Body of pancreas (tissue), 4 donors: ENCODE data around the gene NR5A1.

Experiments
- POLR2A ChIP-seq, 3 donors: fragments of 450-650 bp; IDR thresholded peaks; one replicate each; pipeline ENCODE4 v1.6.1; 2016; ENCODE audit warnings: antibody characterized with exemption in 3 of 3, mild to moderate bottlenecking in 2 of 3
- TF ChIP-seq, protein P1 (sequence below), 7 experiments: fragments of 450-650 bp in 4 of 7; fragments of 200-600 bp in 3 of 7; sonication (generic) in 3 of 7; IDR thresholded peaks; one replicate each; pipeline ENCODE4 v1.5.1; 2016 to 2019; ENCODE audit warnings: antibody characterized with exemption in 7 of 7

DNA sequence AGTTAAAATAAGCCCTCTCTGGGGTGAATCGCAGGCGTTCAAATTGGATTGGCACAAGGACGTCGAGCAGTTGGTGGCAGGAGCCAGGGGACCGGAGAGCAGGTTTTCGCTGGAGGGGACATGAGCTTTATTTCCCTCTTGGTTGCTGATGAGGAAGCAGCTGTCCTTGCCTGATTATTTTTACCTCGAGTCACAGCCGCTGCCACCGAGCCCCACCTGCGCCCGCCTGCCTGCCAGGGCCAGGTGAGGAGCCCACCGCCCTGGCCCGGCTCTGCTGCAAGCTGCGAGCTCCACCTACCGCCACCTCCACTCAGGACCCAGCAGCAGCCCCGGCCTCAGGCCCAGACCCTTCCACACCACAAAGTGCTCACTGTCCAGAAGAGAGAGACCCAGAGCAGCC lies 65.9 kb downstream of the NR5A1 start:
- TF ChIP-seq, protein P1, sequence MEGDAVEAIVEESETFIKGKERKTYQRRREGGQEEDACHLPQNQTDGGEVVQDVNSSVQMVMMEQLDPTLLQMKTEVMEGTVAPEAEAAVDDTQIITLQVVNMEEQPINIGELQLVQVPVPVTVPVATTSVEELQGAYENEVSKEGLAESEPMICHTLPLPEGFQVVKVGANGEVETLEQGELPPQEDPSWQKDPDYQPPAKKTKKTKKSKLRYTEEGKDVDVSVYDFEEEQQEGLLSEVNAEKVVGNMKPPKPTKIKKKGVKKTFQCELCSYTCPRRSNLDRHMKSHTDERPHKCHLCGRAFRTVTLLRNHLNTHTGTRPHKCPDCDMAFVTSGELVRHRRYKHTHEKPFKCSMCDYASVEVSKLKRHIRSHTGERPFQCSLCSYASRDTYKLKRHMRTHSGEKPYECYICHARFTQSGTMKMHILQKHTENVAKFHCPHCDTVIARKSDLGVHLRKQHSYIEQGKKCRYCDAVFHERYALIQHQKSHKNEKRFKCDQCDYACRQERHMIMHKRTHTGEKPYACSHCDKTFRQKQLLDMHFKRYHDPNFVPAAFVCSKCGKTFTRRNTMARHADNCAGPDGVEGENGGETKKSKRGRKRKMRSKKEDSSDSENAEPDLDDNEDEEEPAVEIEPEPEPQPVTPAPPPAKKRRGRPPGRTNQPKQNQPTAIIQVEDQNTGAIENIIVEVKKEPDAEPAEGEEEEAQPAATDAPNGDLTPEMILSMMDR (IDR thresholded peaks at IDR 0.05) = no peak
- no peak for TF ChIP-seq POLR2A (IDR thresholded peaks at IDR 0.05)
